AG09309 (cell line): ENCODE data around the gene CDKAL1.
"Not testable (repeated sequence)": the region's sequence is repeated elsewhere in the genome, so short reads cannot be mapped to it uniquely, and the experiment has no call there.

Source experiments
- DNase-seq: peaks from one replicate; pipeline ENCODE4 v3.0.0-alpha.2; 2010; ENCODE audit warnings: low read depth
- H3K4me3 ChIP-seq: 2 replicates; pipeline ENCODE4 v1.5.1; 2011; ENCODE audit warnings: mild to moderate bottlenecking, low read depth, low read length, moderate library complexity; ENCODE audit not compliant: control insufficient read depth
- TF ChIP-seq, protein P1 (sequence below): IDR thresholded peaks from 2 replicates; pipeline ENCODE4 v1.5.1; 2011; ENCODE audit warnings: mild to moderate bottlenecking, low read depth, low read length, inconsistent platforms; ENCODE audit not compliant: insufficient read depth, control insufficient read depth; ENCODE audit errors: missing control alignments

The CDKAL1 gene

DNA sequence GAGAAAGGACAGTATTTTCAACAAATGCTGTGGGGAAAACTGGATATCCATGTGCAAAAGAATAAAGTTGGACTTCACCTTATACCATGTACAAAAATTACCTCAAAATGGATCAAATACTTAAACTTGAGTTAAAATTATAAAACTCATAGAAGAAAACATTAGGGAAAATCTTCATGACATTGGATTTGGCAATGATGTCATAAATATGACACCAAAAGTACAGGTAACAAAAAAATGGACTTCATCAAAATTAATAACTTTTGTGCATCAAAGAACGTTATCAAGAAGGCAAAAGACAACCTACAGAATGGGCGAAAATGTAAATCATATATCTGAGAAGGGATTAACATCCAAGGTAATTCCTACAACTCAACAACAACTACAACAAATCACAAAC lies 704.0 kb downstream of the CDKAL1 start:
- DNase-seq: no peak
- TF ChIP-seq, protein P1, sequence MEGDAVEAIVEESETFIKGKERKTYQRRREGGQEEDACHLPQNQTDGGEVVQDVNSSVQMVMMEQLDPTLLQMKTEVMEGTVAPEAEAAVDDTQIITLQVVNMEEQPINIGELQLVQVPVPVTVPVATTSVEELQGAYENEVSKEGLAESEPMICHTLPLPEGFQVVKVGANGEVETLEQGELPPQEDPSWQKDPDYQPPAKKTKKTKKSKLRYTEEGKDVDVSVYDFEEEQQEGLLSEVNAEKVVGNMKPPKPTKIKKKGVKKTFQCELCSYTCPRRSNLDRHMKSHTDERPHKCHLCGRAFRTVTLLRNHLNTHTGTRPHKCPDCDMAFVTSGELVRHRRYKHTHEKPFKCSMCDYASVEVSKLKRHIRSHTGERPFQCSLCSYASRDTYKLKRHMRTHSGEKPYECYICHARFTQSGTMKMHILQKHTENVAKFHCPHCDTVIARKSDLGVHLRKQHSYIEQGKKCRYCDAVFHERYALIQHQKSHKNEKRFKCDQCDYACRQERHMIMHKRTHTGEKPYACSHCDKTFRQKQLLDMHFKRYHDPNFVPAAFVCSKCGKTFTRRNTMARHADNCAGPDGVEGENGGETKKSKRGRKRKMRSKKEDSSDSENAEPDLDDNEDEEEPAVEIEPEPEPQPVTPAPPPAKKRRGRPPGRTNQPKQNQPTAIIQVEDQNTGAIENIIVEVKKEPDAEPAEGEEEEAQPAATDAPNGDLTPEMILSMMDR: no peak
- no peak overlapping the region for H3K4me3 ChIP-seq

GRCh38 chr6:21240709-21241108 lies 706.5 kb downstream of the CDKAL1 start:
- TF ChIP-seq, protein P1: no peak
- H3K4me3 ChIP-seq: no peak overlapping the region
- no peak for DNase-seq

DNA sequence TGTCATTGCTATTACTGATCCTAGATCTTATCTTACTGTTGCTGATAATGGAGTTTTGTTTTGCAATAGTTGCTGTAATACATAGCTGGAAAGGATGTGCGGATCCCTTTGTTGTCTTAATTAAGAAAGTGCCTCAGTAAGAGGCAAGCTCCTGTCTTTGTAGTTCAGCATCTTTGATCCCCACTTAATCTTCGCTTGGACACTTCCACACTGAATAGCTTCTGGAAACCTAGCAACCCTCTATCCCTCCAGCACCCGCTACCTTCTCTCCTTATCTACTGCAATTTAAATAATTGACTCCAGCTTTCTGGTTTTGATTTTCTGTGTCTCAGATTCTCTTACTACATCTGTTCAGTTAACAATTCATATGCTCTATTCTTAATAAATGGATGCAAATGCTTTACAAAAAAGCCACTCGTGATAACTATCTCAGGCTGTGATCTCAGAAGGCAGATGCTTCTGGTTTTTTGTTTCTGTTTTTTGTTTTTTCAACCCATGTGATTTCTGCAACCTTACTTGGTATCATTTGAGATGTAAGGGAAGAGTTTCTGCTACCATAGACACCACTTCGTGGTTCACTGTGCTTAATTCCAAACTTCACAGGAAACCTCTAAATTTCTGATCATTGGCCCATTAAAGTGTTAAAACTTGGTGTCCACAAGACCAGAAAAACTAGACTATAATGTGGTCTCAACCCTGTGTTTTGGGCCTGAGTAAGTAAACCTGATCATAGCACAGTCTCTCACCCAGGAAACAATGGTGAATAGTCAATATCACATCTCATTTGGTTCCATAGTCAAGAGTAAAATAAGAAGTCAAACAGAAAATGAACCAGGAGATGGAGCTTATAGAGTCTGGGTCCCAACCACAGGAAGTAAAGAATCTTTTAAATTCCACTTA lies 707.2 kb downstream of the CDKAL1 start:
- no peak for DNase-seq
- TF ChIP-seq, protein P1: no peak
- H3K4me3 ChIP-seq: no peak overlapping the region

DNA sequence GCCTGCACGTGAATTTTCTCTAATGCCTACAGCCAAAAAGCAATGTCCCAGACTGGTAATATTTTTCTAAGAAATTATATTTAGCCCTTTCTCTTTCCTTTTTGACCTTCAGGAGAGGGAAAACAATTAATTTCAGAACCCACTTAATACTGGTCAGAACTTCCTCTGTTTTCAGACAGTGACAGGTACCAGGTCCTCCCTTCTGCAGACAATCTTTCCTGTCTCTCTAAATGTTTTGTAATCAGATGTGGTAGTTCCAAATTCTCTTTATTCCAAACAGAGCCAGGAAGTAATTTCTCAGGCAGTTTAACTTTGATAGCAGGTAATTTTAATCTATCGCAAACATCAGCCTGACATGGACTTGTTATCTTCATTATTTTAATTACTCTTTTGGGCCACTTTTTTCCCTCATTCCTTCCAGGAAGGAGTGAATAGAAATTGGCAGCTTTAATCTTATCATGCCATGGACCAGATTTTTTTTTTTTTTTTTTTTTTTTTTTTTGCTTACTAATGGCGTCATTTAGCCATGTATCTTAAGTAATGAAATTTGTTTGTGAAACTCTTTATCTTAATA lies 710.7 kb downstream of the CDKAL1 start:
- DNase-seq: no peak
- TF ChIP-seq, protein P1: no peak

GRCh38 chr6:21245488-21245887 lies 711.2 kb downstream of the CDKAL1 start:
- H3K4me3 ChIP-seq: no peak overlapping the region
- no peak for DNase-seq
- TF ChIP-seq, protein P1: no peak

More for the DNA sequence above, 710.7 kb downstream of the CDKAL1 start:
- no peak overlapping the region for H3K4me3 ChIP-seq

DNA sequence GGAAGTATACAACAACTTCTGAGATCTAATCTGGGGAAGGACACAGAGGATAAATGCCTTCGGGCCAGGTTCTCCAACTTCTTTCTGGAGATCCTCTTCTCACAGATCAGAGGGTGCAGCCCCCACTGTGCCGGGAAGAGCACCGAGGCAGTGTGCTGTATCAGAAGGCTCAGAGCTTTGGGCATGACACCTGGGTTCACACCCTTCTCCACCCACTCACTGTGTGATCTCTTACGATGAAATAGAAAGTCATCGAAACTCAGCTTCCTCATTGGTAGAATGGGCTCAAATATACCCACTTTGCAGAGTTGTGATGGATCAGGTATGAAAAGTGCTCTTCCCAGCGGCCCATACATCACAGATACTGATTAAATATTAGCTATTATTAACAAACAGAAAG lies 711.8 kb downstream of the CDKAL1 start:
- H3K4me3 ChIP-seq: no peak overlapping the region
- DNase-seq: no peak
- TF ChIP-seq, protein P1: no peak

GRCh38 chr6:21254460-21254859 lies 720.2 kb downstream of the CDKAL1 start:
- H3K4me3 ChIP-seq, DNase-seq: not testable (repeated sequence)
